ENCODE data around the gene HSPB1.
"Not testable (repeated sequence)": the region's sequence is repeated elsewhere in the genome, so short reads cannot be mapped to it uniquely, and the experiment has no call there.

HSPB1 gene

DNA sequence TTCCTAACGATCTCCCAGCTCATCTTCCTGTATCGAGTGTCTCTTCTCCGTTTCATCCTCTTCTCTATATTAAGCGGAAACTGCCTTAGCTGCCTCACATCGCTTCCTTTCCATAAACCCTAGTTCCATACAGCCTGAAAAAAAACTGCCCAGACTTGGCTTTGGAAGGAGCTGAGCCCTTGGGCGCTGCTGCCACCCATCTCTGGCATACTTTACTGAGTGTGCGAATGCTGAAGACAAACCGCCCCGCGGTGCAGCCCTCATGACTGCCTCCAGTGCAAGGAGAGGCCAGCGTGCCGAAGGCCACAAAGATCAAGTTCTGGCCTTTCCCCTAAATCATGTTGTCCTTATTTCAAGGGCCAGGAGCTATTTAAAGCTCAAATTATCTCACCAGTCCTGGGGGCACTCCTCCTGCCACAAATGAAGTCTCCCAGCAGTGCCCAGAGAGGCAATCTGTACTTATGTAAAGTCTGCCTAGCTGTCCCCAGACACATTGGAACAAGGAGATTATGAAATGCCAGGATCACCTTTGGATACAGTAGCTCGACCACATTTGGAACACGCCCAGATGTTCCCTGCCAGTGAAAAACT lies 31.1 kb downstream of the HSPB1 start:
- DNase-seq (ENCODE audit: low read depth): no peak

DNA sequence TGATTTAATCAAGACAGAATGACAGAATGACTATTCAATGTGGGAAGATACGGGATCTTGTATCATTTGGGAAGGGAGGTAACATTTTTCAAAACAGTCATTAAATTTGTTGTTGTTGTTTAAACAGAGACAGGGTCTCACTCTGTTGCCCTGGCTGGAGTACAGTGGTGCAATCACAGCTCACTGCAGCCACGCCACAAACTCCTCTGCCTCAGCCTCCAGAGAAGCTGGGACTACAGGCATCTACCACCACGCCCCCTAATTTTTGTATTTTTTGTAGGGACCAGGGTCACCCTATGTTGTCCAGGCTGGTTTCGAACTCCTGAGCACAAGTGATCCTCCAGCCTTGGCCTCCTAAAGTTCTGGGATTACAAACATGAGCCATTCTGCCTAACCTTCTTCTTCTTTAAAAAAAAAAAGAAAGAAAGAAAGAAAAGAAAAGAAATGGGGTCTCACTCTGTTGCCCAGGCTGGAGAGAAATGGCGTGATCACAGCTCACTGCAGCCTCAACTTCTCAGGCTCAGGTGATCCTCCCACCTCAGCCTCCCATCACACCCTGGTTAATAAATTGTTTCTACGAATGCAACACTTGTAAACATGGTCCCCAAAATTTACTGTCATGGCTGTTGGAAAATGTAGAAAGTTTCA lies 32.0 kb downstream of the HSPB1 start:
- no peak for DNase-seq (ENCODE audit: low read depth)

DNA sequence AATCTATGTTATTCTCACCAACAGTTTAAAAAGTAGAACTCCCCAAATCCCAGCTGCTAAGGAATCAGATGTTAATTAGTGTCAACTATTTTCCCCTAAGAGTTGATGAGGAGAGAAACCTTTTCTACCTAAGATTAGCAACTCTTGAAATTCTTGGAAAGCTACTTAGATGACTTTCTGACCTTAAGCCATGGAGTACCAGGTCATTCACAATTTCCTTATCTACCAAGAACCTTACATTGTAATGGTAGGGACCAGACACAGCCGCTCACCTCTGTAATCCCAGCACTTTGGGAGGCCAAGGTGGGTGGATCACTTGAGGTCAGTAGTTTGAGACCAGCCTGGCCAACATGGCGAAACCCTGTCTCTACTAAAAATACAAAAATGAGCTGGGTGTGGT lies 32.9 kb downstream of the HSPB1 start:
- DNase-seq (ENCODE audit: low read depth): not testable (repeated sequence)

DNA sequence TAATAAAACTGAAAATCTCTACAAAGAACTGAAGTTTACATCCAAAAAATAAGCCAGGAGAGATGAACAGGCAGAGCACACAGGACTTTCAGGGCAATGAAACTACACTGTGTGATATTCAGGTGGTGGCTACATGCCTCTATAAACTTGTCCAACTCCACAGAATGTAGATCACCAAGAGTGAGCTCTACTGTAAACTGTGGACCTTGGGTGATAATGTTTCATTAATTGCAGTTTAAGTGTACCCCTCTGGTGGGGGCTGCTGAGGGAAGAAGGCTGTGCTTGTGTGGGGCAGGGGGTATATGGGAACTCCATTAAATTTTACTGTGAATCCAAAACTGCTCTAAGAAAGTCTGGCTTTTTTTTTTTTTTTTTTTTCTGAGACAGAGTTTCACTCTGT lies 33.6 kb downstream of the HSPB1 start:
- DNase-seq (ENCODE audit: low read depth): no peak

DNA sequence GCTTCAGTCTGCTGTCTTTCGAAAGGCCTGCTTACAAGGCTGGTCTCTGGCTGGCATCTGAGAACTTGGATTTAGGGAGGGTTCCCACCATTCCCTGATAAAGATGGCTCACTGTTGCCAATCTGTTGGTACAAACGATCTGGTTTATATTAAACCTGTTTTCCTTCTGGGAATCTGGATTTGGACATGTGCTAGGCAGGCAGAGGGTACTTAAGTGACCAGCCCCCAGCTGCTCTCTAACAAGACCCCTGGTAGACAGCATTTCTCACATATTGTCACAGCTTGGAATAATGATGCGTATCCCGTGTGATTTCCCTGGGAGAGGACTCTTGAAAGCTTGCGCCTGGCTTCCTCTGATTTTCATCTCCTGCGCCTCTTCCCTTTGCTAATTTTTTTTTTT lies 34.7 kb downstream of the HSPB1 start:
- no peak for DNase-seq (ENCODE audit: low read depth)

GRCh38 chr7:76338298-76339084 lies 36.0 kb downstream of the HSPB1 start:
- DNase-seq (ENCODE audit: low read depth): no peak

DNA sequence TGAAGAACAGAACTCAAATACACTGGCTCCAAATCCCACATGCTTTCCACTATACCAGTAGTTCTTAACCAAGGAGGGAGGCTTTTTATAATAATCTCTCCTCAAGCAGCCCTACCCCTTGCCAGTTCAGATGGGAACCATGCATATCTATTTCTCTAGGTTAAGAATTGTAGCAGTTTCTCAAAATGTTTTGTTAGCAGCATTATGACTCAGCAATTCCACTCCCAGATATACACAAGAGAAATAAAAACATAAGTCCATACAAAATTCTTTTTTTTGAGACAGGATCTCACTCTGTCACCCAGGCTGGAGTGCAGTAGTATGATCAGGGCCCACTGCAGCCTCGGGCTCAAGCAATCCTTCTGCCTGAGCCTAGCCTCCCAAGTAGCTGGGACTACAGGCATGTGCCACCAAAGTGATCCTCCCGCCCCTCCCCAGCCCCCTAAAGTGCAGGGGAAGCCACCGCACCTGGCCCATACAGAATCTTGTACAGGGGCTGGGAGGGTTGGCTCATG lies 38.2 kb downstream of the HSPB1 start:
- no peak for DNase-seq (ENCODE audit: low read depth)

- no peak for DNase-seq (ENCODE audit: low read depth)
These were observed 39.7 kb downstream of the HSPB1 start for GRCh38 chr7:76342222-76342621.

DNA sequence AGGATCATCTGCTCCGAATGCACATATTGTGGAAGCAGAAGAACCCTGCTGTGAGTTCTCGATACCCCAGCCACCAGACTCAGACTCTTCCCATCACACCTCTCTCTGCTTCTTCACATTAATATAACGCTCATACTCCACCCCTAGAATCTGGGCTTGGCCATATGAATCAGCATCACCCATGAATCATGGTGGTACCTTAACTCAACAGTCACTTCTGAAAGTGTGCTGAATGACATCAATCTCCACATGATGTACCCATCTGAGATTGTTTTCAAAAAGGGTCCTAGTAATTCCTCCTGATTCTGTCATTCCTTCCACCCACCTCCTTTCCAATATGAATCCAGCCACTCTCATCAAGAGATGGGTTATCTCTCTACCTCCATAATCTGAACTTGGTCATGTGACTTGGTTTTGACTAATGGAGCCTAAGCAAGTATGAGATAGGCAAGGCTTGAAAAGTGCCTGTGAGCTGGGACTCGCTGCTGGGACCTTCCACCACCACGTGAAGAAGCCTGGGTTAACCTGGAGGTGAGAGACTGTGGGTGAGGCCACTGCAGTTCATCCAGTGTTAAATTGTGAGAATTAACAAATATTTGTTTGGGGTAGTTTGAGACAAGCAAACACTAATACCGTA lies 40.9 kb downstream of the HSPB1 start:
- no peak for DNase-seq (ENCODE audit: low read depth)

DNA sequence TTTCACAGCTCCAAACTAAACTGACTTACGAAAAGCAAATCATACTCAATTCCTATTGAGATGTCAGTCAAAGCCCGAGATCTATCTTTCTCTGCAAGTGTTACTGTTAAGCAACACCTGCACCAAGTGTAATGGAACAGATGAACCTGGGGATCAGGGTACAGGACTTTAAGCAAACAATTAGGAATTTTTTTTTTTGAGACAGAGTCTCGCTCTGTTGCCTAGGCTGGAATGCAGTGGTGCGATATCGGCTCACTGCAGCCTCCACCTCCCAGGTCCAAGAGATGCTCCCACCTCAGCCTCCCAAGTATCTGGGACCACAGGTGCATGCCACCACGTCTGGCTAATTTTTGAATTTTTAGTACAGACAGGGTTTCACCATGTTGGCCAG lies 41.5 kb downstream of the HSPB1 start:
- no peak for DNase-seq (ENCODE audit: low read depth)

DNA sequence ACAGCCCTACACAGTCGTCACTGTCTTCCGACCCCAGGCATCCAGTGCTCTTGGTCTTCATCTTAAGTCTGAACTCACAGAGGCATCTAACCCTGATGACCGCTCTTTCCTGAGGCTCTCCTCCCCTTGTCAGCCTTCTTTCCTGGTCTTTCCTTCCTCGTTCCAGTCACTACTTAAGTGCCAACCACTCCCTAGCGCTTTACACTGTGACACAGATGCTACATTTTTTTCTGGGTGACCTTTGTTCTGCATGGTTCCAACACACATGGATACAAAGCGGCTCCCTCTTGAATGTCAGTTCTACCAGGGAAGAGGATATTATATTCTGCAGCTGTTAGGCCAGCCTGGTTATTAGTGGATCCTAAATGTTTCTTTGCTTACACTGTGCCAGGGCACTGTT lies 43.6 kb downstream of the HSPB1 start:
- no peak for DNase-seq (ENCODE audit: low read depth)

DNA sequence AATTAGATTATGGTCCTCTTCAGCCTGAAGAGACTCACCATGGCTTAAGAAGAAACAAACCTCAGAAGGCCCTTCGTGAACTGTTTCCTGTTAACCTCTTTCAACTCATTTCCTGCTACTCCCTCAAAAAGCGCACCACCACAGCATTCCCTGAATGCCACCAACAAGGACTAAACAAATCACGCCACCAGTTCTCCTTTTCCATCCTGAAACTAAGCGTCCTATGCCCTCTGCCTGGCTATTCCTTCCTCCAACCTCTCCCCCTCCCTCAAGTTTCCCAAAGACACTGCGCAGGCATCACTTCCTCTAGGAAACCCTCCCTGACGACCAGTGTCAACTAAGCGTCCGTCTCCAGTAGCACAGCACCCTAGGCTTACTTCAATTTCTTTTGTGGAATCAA lies 44.3 kb downstream of the HSPB1 start:
- no peak for DNase-seq (ENCODE audit: low read depth)

GRCh38 chr7:76347710-76348109 lies 45.2 kb downstream of the HSPB1 start:
- no peak for DNase-seq (ENCODE audit: low read depth)

GRCh38 chr7:76349313-76349885 lies 46.9 kb downstream of the HSPB1 start:
- DNase-seq (ENCODE audit: low read depth): no peak

- DNase-seq (ENCODE audit: low read depth): no peak
These were observed 48.9 kb downstream of the HSPB1 start for GRCh38 chr7:76351372-76351771.

- DNase-seq (ENCODE audit: low read depth): peak; percentile 38
These were observed 49.7 kb downstream of the HSPB1 start for GRCh38 chr7:76352193-76352592.

- no peak for DNase-seq (ENCODE audit: low read depth)
These were observed 51.3 kb downstream of the HSPB1 start for GRCh38 chr7:76353744-76354143.

Data from GM04504 (cell line).